HG03095 (cell line): ENCODE measurements around the gene RELB.
A peak's percentile ranks its signal among the peaks of the same experiment; 100 is the strongest.
"Not testable (repeated sequence)": the region's sequence is repeated elsewhere in the genome, so short reads cannot be mapped to it uniquely, and the experiment has no call there.

Experiments used
- ATAC-seq: cut with Tn5 transposase; IDR thresholded peaks from one replicate; pipeline ENCODE4 v1.9.1; 2021; ENCODE audit warnings: moderate library complexity; ENCODE audit not compliant: unreplicated experiment

The RELB gene

GRCh38 chr19:44986389-44986788 is 14.9 kb upstream of the RELB start:
- no peak for ATAC-seq

- no peak for ATAC-seq
These were observed 14.1 kb upstream of the RELB start for GRCh38 chr19:44987148-44987675.

GRCh38 chr19:44988273-44988672 is 13.0 kb upstream of the RELB start:
- ATAC-seq = no peak

DNA sequence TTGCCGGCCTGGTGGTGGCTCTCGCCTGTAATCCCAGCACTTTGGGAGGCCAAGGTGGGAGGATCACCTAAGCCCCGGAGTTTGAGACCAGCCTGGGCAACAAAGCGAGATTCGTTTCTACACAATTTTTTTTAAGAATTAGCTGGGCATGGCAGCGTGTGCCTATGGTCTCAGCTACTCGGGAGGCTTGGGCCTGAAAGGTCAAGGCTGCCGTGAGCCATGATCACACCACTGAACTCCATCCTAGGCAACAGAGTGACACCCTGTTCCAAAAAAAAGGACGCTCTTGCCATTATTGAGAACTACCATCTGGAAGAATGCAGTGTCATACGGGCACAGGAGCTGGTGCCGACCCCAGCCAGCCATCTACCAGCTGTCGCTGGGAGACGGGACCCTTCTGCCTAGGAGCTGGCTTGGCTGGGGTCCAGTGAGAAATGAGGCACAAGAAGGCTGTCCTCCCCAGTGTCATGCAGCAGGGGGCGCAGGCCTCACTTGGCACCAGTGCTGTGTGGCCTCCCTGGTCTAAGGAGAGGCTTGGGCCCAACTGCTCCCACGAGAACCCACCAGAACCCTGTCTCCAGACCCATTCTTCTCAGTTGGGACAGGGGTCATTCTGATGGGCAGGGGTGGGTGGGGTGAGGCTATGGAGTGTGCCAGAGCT is 12.2 kb upstream of the RELB start:
- no peak for ATAC-seq

GRCh38 chr19:44990459-44990858 is 10.8 kb upstream of the RELB start:
- no peak for ATAC-seq

GRCh38 chr19:44990966-44991365 is 10.3 kb upstream of the RELB start:
- ATAC-seq = no peak

DNA sequence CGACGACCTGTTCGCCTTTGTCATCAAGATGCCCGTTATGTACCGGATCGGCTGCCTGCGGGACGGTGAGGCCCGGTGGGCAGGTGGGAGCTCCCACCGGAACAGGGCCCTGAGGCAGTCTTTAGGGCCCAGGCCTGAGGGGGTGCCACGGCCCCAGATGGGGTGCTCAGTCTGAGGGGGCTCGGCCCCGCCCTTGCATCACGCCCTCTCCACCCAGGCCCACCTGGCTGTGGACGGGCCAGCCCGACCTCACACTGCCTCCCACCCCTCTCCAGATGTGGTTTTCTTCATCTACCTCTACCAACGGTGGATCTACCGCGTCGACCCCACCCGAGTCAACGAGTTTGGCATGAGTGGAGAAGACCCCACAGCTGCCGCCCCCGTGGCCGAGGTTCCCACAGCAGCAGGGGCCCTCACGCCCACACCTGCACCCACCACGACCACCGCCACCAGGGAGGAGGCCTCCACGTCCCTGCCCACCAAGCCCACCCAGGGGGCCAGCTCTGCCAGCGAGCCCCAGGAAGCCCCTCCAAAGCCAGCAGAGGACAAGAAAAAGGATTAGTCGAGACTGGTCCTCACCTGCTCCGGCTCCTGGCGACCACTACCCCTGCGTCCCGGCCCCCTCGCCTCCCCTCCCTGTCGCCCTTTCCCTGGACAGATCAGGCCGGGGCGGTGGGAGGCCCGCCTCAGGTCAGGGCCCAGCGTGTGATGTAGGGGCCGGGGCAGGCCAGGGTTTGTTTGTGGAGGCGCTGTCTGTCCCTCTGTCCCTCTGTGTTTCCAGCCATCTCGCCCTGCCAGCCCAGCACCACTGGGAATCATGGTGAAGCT is 8.7 kb upstream of the RELB start:
- no peak for ATAC-seq

DNA sequence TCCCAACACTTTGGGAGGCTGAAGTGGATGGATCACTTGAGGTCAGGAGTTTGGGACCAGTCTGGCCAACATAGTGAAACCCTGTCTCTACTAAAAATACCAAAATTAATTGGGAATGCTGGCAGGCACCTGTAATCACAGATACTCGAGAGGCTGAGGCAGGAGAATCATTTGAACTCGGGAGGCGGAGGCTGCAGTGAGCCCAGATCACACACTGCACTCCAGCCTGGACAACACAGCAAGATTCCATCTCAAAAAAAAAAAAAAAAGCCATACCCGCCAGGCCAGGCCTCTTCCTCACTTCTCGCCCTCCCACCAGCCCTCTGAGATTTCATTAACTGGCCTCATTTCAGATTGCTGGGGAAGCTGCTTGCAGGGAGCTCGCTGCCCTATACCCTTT is 7.7 kb upstream of the RELB start:
- no peak for ATAC-seq

- ATAC-seq = no peak
These were observed 7.2 kb upstream of the RELB start for GRCh38 chr19:44993926-44994537.

DNA sequence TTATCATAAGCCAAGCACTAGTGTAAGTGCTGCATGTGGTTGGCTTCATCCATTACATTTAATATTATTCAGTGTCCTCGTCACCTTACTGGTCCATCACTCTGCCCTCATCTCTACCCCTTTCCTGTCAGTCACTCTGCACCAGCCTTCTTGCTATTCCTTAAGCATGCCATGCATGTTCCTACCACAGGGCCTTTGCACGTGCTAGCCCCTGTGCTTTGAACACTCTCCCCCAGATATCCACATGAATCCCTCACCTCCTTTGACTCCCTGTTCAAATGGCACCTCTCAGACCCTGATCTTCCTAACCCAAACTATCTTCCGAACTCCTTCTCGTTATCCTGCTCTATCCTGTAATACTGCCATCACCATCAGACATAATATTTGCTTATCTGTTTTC is 3.2 kb upstream of the RELB start:
- no peak for ATAC-seq

DNA sequence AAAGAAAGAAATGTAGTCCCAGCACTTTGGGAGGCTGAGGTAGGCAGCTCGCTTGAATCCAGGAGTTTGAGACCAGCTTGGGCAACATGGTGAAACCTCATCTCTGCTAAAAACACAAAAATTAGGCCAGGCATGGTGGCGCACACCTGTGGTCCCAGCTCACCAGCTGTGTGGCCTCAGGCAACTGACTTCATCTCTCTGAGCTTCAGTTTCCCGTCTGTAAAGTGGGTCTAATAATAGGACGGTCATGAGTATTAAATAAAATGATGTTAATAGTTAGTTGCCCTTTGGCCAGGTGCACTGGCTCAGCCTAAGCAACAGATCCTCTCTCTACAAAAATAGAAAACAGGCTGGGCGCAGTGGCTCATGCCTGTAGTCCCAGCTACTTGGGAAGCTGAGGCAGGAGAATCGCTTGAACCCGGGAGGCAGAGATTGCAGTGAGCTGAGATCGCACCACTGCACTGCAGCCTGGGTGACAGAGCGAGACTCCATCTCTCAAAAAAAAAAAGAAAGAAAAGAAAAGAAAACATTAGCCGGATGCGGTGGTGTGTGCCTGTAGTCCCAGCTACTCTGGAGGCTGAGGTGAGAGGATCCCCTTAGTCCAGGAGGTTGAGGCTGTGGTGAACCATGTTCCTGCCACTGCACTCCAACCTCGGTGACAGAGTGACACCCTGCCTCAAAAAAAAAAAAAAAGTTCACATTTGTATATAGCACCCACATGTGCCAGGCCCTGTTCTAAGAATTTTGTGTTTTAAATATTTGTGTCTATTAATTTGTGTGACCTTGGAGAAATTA is 1.9 kb upstream of the RELB start:
- not testable (repeated sequence) for ATAC-seq

DNA sequence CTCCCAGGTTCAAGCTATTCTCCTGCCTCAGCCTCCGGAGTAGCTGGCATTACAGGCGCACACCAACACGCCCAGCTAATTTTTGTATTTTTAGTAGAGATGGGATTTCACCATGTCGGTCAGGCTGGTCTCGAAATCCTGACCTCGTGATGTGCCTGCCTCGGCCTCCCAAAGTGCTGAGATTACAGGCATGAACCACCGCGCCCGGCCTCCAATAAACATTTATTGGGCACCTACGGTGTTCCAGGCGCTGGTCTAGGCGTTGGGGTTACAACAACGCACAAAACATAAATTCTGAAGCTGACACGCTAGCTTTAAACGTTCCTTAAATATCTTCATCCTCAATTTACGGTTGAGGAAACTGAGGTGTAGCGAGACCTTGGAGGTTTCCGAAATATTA is 599 bp upstream of the RELB start:
- ATAC-seq = not testable (repeated sequence)

DNA sequence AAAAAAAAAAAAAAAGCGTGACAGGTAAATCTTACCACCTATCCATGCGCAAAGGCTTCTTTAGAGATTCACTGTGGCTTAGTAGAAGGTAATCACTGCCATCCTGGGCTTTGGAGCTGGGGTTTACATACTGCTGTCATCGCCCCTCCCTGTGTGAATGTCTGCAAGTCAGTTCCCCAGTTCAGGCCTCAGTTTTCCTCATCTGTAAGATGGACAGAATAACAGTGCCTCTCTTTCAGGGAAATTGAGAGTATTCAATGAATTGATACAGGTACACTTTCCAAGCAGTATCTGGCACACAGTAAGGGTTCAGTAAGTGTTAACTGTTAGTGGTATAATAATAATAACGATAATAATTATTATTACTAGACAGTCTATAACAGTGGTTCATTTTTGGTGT is 2.2 kb downstream of the RELB start:
- no peak for ATAC-seq

- no peak for ATAC-seq
These were observed 4.5 kb downstream of the RELB start for GRCh38 chr19:45005787-45006186.

- no peak for ATAC-seq
These were observed 7.3 kb downstream of the RELB start for GRCh38 chr19:45008552-45008951.

DNA sequence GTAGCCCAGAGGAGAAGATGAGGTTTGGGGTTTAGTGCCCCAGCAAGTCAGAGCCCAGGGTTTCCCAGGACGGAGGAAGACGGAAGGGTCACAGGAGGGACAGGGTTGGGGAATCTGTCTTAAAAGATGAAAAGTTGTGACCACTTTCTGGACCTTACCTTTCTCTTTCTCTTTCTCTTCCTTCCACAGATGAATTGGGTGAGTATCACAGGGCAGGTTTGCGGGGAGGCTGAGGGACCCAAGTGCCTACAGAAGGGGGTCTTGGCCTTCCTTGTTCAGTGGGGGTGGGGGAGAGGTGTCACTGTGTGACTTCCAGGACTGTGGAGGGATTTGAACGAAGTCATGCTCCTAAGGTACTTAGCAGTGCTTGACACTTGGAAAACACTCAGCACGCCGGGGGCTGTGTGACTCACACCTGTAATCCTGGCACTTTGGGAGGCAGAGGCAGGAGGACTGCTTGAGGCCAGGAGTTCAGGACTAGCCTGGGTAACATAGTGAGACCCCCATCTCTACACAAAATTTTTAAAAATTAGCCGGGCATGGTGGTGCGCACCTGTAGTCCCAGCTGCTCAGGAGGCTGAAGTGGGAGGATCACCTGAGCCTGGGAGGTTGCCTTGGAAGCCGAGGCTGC is 8.5 kb downstream of the RELB start:
- ATAC-seq = no peak

DNA sequence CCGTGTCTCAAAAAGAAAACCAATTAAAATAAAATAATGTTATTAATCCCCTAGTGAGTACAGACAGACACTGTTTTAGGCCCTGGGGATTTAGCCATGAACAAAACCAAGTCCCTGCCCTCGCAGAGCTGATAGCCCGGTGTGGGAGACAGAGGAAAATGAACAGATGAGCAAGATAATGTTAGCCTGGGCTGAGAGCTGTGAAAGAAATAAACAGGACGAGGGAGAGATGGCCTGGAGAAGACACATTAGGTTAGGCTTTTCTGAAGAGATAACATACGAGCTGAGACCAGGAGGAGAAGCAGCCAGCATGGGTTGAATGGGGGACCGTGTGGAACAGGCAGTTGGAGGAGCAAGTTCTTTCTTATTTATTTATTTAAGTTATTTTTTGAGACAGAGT is 9.0 kb downstream of the RELB start:
- ATAC-seq = no peak

- ATAC-seq = no peak
These were observed 10.7 kb downstream of the RELB start for GRCh38 chr19:45011959-45012358.

DNA sequence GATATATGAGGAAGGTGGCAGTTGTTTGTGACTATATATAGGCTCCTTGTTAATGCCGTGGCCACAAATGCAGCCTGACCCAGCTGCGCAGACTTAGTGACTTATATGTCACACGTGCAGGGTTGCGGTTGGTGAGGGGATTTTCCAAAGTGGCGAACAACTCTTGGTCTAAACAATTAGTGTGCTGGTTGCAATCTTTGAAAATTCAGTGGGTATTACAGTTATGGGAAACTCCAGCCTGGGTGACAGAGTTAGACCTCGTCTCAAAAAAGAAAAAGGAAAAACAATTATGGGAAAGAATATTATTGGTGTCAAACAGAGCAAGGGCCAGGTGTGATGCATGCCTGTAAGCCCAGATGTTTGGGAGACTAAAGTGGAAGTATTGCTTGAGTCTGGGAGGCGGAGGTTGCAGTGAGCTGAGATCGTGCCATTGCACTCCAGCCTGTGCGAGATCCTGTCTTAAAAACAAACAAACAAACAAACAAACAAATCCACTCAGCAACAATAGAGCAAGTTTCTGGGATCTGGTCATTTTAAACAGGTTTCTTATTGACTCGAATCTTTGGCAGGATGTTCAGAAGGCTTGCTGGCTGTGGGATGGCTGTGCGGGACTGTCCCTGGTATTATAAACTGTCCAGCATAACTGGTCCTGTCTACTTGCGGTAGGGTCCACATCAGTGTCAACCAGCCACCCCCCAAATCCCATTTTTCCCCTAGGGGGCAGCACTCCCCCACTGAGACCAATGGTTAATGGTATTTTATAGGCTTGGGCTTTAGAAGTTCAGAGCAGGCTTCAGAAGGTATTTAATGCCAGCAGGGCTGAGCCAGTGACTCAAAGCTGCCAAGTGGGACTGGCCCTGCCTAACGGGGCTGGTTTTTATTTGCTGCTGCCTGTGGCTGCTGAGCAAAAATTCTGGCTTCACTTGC is 15.4 kb downstream of the RELB start:
- ATAC-seq = peak; percentile 78

GRCh38 chr19:45019187-45019586 is 17.9 kb downstream of the RELB start:
- no peak for ATAC-seq
